ENCODE measurements around the gene CTXND1.

Gene CTXND1

GRCh38 chr15:80208758-80209734 is 43.0 kb downstream of the CTXND1 start:
- DNase-seq, result no peak

DNA sequence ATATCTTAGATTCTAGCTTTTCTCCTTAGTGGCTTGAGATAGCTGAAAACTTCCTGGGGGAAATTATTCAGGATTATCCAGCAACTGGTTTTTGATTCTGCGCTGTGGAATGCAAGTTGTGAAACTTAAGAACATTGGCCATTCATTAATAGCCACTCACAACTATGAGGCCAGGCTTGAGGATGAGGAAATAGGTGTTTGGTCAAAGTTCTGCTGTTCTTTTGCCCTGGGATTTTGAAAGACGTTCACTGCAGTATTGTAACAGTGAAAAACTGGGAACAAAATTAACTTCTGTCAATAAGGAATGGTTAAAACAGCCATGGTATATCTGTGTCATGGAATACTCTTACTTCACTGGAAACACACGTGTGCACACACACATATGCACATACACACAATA is 44.1 kb downstream of the CTXND1 start:
- DNase-seq, result no peak

DNA sequence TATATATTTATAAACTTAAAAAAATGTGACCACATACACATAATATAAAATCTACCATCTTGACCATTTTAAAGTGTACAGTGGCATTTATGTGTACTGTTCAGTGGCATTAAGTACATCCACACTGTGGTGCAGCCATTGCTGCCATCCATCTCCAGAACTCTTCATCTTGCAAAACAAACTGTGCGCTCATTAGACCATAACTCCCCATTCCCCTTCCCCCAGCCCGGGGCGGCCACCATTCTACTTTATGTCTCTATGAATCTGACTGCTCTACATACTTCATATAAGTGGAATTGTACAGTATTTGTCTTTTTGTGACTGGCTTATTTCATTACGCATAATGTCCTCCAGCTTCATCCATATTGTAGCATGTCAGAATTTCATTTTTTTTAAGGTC is 47.8 kb downstream of the CTXND1 start:
- DNase-seq, result no peak

DNA sequence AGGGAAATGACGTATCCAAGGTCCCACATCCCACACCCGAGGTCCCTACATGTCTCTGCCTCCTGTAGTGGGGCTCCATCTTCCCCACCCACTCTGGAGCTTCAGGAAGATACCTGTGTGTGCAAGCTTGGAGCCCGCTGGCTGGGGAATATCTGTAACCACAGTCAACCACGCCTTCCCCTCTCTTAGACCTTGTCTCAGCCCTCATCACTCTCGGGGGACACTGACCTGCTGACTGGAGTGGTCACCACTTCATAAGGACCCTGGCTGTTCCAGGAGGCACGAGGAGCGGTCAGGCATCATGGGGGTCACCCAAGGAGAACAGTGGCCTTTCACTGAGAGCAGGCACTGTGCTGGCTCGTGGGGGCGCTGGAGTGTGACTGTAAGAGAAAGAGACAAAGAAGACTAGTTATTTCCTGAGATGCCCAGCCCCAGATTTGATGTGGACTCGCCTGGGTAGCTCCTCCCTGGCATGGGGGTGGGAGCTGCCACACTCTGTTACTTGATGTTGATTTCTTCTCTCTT is 48.6 kb downstream of the CTXND1 start:
- no peak for DNase-seq

DNA sequence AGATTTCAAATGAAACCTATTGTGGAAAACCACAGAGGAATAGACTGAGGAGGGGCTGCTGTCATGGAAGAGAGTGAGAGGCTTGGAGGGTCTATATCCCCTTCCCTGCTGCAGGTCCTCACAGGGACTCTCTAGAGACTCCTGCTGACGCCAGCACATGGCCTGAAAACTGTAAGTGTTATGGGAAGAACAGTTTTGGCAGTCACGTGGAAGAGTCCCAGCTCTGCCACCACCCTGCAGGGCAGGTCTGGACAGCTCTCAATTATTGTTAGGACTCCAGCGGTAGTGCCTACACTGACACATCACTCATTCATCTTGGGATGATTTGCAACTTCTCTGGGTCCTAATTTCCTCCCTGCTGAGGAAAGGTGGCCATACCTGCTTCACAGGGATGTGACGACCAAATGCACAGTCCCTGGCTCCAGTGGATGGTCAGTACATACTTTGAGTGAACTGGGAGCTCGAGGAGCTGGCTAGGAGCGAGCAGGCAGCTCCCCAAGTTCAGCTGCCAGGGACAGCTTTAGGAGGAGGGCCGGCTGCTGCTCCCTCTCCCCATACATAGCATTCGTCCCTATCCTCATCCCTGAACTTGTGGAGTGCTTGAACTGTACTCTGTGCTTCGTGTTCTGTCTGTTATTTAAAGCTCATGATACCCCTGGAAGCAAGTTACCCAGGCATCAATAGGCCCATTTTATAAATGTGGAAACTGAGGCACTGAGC is 49.2 kb downstream of the CTXND1 start:
- DNase-seq, result peak; percentile 14

GRCh38 chr15:80202016-80202315 is 50.0 kb downstream of the CTXND1 start:
- no peak for DNase-seq

- no peak for DNase-seq
Observed at GRCh38 chr15:80201256-80202015, 50.6 kb downstream of the CTXND1 start.

GRCh38 chr15:80199869-80200268 is 52.1 kb downstream of the CTXND1 start:
- no peak for DNase-seq

- no peak for DNase-seq
Observed at GRCh38 chr15:80199366-80199765, 52.6 kb downstream of the CTXND1 start.

DNA sequence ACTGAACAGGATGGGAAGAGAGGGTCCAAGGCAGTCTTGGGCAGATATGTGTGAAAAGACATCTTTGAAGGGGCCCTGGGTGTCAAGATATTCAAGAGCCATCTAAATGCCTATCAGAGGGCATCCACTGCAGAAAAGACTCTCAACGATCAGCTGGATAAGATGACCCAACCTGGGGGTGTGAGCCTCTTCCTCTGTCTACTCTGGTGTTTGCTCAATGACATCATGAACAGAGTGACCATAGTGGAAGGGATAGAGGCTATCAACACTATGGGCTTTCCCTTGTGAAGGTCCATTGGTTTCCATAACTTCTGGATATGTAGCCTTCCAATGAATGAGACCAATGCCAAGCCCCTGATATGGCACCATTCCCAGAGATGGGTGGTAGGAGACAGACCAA is 57.1 kb downstream of the CTXND1 start:
- DNase-seq, result no peak

- no peak for DNase-seq
Observed at GRCh38 chr15:80194186-80194585, 57.8 kb downstream of the CTXND1 start.

- DNase-seq, result no peak
Observed at GRCh38 chr15:80191897-80192595, 60.0 kb downstream of the CTXND1 start.

- no peak for DNase-seq
Observed at GRCh38 chr15:80191198-80191597, 60.8 kb downstream of the CTXND1 start.

- peak; percentile 79 for DNase-seq
Observed at GRCh38 chr15:80188251-80188650, 63.8 kb downstream of the CTXND1 start.

DNA sequence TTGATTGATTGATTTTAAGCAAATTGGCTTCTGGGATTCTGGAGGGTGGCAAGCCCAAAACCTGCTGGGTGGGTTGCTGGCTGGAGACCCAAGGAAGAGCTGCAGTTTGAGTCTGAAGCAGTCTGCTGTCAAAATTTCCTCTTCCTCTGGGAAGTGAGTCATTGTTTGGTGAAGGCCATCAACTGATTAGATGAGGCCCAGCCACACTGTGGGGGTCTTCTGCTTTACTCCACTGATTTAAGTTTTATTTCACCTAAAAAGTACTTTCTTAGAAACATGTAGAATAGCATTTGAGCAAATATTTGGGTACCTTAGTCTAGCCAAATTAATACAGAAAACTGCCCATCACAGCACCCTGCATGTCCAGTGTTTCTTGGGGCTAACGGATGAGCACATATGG is 65.4 kb downstream of the CTXND1 start:
- DNase-seq, result no peak

DNA sequence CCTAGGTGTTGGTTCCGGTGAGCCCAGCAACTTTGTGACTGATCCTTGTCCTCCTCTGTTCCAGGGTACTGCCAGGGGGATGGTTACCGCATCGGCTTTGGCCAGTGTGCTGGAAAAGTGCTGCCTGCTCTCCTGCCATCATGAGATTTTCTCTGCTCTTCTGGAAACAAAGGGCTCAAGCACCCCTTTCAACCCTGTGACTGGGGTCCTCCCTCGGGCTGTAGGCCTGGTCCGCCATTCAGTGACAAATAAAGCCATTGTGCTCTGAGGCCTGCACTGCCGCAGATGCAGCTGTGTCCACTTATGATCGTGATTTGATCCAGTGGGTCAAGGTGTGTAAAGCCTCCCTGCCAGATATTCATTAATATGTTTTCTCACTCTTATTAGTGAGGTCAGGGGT is 65.9 kb downstream of the CTXND1 start:
- no peak for DNase-seq

DNA sequence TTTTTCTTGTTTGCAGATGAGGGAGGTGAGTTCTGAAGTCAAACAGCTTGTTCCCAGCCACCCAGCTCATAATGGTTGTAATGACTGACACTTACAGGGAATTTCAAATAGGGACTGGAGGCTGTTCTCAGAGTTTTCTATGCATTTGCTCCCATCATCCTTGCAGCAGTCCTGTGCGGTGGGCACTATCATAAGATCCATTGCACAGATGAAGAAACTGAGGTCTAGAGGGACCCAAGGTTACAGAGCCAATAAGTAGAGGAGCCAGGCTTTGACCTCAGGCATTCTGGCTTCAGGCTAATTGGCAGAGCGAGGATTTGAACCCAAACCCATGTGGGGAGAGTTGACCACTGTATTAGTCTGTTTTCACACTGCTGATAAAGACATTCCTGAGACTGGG is 66.9 kb downstream of the CTXND1 start:
- no peak for DNase-seq

GRCh38 chr15:80184554-80184953 is 67.5 kb downstream of the CTXND1 start:
- DNase-seq, result no peak

GRCh38 chr15:80183886-80184285 is 68.1 kb downstream of the CTXND1 start:
- DNase-seq, result peak; percentile 26

DNA sequence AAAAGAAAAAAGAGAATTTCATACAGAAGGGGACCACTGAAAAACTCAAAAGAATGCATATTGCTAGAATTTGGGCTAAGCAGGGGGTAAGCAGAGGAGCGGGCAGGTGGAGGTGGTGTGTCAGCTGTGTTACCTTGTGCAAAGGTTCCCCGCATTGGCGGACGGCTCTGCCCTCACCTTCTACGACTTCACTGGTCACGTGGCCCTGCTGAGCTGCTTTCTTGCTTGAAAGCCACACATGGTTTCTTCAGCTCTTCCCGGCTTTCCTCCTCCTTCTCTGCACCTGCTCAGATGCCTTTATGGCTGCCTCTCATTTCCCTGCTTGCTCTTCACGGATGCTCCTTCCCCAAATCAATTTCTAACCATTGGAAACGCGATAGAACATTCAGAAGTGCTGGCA is 68.7 kb downstream of the CTXND1 start:
- no peak for DNase-seq

DNA sequence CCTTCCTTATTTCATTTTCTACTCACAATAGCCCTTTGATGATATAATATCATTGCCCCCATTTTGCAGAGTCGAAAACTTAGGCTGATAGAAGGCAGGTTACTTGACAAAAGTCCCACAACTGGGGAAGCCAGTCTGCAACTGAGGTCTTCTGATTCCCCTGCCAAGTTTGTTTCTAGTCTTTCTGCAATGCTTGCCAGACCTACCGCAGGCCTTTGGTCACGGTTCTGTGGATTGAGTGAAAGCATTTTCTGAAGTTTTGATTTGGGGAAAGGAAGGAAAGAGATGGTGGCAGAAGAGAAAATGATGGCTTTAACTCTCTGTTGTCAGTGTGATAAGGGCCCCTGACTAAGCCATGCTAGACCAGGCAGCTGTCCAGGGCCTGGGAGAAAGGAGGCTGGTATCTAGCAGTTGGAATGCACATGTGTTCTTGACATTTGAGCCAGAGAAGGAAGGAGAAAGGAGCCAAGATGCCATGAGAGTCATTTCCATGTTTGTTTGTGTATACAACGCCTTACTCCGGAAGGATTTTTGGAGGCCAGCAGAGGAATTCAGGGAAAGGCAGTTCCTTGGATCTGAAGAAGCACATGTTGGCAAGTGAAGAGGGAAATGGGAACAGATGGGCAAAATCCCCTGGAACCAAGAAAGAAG is 69.3 kb downstream of the CTXND1 start:
- DNase-seq, result no peak

DNA sequence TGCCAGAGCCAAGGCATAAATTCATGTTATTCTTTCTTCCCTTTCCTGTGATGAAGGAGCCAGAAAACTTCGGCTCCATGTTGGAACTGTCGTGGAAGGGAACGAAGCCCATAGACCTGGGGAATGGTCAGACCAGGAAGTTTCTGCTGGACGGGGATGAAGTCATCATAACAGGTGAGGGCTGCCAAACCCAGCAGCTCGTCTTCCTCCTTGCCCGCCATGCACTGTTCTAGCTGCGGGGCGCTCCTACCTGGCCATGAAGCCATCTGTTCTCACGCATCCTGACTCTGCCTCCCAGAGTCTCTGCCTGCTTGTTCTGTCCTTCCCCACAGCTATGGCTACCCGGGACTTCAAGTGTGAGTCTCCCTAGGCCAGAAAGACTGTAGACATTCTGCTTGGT is 71.0 kb downstream of the CTXND1 start:
- DNase-seq, result no peak
